H1 (cell line): ENCODE measurements around the gene NBAS. TPM values are rescaled to one million over a fixed set of nuclear protein-coding genes. Genes with fewer than 3 reads are reported as not detected.

ENCODE experiments used
- CTCF ChIP-seq, 3 experiments: IDR thresholded peaks; 1 replicate in 2 of 3; 2 replicates in 1 of 3; pipeline versions ENCODE4 v1.5.1 to v1.6.1; 2011; ENCODE audit warnings: low read length in 3 of 3, mild to moderate bottlenecking in 3 of 3, inconsistent platforms in 2 of 3, low read depth in 1 of 3, moderate library complexity in 1 of 3; ENCODE audit not compliant: insufficient read depth in 1 of 3; ENCODE audit errors: control extremely low read depth in 1 of 3
- E2F6 ChIP-seq: IDR thresholded peaks from 2 replicates; pipeline ENCODE4 v1.6.1; 2012; ENCODE audit warnings: inconsistent platforms
- NANOG ChIP-seq: IDR thresholded peaks from 2 replicates; pipeline ENCODE4 v1.6.1; 2011; ENCODE audit warnings: low read length, low read depth, mild to moderate bottlenecking, inconsistent platforms; ENCODE audit not compliant: insufficient read depth, poor library complexity, severe bottlenecking
- RFX5 ChIP-seq: IDR thresholded peaks from 2 replicates; pipeline ENCODE4 v1.6.1; 2011; ENCODE audit warnings: low read depth, low read length, improper control_type of control experiment, borderline replicate concordance
- SAP30 ChIP-seq: fragments of 300-600 bp; sonication (generic); IDR thresholded peaks from 2 replicates; pipeline ENCODE4 v1.7.1; 2012; ENCODE audit warnings: low read length, moderate library complexity, mild to moderate bottlenecking, inconsistent platforms; ENCODE audit not compliant: insufficient read depth, insufficient replicate concordance
- SRF ChIP-seq: IDR thresholded peaks from 2 replicates; pipeline ENCODE4 v1.6.1; 2011; ENCODE audit warnings: mild to moderate bottlenecking, low read depth, low read length, moderate library complexity
- ZNF274 ChIP-seq: IDR thresholded peaks from 2 replicates; pipeline ENCODE4 v1.7.0; 2012; ENCODE audit warnings: low read length, borderline replicate concordance; ENCODE audit errors: extremely low read depth
- polyA plus RNA-seq, 7 experiments: library from polyadenylated mRNA; depleted of rRNA in 3 of 7; stranded (reverse) in 5 of 7; unstranded in 2 of 7; fragments of >200 nt in 5 of 7; fragments of 200-250 nt in 2 of 7; gene quantifications; 1 replicate in 5 of 7; 2 replicates in 1 of 7; 4 replicates in 1 of 7; pipeline versions ENCODE4 v1.2.1 to v1.2.3, GENCODE V29; 2011 to 2013; ENCODE audit warnings: missing spikeins in 2 of 7, mixed read lengths in 2 of 7
- total RNA-seq: library from RNA; stranded (reverse); fragmentation: NEBNext Ultra II Directional; extraction: Animal tissue kit (Norgen Biotek cat#: 25700); gene quantifications from 2 replicates; pipeline ENCODE4 v1.2.1, GENCODE V29; 2021

Gene NBAS
- total and polyA plus RNA-seq, 2 of the 8 experiments (the other 6 are each of a cell fraction or from before 2014, with no cell fraction given): 19.6 to 34.8 TPM

- no peak for TF ChIP-seq CTCF (IDR thresholded peaks at IDR 0.05; ENCODE audit: control extremely low read depth in 1 of 3, insufficient read depth in 1 of 3, low read depth in 1 of 3, low read length in 3 of 3)
- no peak for TF ChIP-seq ZNF274
- no peak for TF ChIP-seq SRF
- TF ChIP-seq SAP30: no peak
- TF ChIP-seq RFX5: no peak
- no peak for TF ChIP-seq E2F6
- TF ChIP-seq NANOG: no peak
- TF ChIP-seq, all 59 proteins: peak for 0
Observed at GRCh38 chr2:15272942-15273341, 288.2 kb downstream of the NBAS start (continued).
